Gastrocnemius medialis (tissue), 4 donors: ENCODE data around the gene XPO1.

Experiments
- POLR2A ChIP-seq, 2 donors: fragments of 450-650 bp; IDR thresholded peaks; one replicate each; pipeline ENCODE4 v1.6.1; 2017; ENCODE audit warnings: antibody characterized with exemption in 2 of 2, mild to moderate bottlenecking in 2 of 2, moderate library complexity in 2 of 2
- TF ChIP-seq, protein P1 (sequence below), 5 experiments: fragments of 450-650 bp in 3 of 5; fragments of 200-600 bp in 2 of 5; sonication (generic) in 2 of 5; IDR thresholded peaks in 4 of 5; conservative IDR thresholded peaks in 1 of 5; 1 replicate in 4 of 5; 2 replicates in 1 of 5; pipeline ENCODE4 v1.5.1; 2016 to 2019; ENCODE audit warnings: antibody characterized with exemption in 5 of 5, mild to moderate bottlenecking in 3 of 5, moderate library complexity in 3 of 5

DNA sequence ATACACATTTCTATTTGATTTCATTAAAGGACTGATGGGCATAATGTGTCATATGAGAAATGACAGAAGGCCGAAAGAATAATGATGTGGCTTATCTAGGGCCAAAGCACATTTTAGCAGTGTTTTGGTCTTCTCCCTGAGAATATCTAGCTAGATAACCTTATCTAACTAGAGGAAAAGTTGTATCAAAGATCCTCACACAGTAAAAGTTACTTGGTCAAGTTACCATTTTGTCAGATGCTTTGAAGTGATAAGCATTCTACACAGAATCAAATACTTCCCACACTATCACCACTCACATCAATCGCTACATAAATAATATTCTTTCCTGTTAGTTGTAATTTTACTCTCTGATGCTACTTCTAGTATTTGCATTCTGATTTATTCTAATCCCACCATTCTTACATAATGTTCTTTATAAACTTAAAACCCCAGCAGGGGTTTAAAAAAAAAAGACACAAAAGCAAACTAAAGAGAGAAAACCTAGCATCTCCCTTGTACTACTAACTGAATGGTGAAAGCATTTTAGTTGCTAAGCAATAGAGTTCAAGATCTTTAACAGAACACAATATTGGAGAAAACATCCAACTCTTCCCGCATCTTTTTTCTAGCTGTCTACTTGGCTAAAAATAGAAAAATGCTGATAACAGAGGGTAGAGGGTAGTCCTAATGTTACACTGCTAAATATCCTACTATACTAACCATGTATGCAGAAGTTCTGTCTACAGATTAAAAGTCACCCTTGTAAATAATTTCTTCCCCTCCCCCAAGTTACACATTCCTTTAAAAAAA, 8.0 kb downstream of the XPO1 start:
- TF ChIP-seq, protein P1, sequence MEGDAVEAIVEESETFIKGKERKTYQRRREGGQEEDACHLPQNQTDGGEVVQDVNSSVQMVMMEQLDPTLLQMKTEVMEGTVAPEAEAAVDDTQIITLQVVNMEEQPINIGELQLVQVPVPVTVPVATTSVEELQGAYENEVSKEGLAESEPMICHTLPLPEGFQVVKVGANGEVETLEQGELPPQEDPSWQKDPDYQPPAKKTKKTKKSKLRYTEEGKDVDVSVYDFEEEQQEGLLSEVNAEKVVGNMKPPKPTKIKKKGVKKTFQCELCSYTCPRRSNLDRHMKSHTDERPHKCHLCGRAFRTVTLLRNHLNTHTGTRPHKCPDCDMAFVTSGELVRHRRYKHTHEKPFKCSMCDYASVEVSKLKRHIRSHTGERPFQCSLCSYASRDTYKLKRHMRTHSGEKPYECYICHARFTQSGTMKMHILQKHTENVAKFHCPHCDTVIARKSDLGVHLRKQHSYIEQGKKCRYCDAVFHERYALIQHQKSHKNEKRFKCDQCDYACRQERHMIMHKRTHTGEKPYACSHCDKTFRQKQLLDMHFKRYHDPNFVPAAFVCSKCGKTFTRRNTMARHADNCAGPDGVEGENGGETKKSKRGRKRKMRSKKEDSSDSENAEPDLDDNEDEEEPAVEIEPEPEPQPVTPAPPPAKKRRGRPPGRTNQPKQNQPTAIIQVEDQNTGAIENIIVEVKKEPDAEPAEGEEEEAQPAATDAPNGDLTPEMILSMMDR (IDR thresholded peaks at IDR 0.05 in 4 of 5, conservative IDR thresholded peaks at IDR 0.05 in 1 of 5), result no peak
- TF ChIP-seq POLR2A (IDR thresholded peaks at IDR 0.05), result no peak
